ENCODE data around the gene LRRC42. TPM values are rescaled to one million over a fixed set of nuclear protein-coding genes. Genes with fewer than 3 reads are reported as not detected.

Gene LRRC42
- total and polyA plus RNA-seq, 9 of the 15 experiments (the other 6 are each of a cell fraction or from before 2014, with no cell fraction given) = 17.3 to 51.9 (median 35.5) TPM

DNA sequence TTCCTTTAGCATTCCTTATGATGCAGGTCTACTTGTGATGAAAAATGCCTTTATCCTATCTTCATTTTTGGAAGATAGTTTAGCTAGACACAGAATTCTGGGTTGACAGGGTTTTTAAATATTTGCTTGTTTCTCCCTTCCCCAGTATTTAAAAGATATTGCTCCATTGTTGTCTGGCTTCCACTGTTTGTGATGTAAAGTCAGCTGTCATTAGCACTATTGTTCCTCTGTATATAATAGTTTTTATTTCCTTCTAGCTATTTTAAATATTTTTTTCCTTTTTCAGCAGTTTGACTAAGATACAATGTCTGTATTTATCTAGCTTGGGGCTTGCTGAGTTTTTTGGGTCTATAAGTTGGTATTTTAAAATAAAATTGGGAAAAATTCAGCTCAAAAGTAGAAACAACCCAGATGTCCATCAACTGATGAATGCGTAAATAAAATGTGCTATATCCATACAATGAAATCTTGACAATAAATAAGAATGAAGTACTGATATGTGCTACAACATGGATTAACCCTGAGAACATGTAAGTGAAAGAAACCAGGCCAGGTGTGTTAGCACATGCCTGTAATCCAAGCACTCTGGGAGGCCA lies 11.9 kb upstream of the LRRC42 start (continued):
- TF ChIP-seq SRSF1 (IDR thresholded peaks at IDR 0.05; ENCODE audit: low read depth, low read length) (no peak), ZNF280B (CRISPR knock-in tag; IDR thresholded peaks at IDR 0.05) (0 out of 2 replicates have a peak, but pooled peaks have one; percentile 9), HDAC1 (IDR thresholded peaks at IDR 0.05) (0 out of 4 replicates have a peak, but pooled peaks of 1 of the 2 experiments have one; percentile 39), NFXL1 (CRISPR knock-in tag; IDR thresholded peaks at IDR 0.05) (no peak), CBX5 (IDR thresholded peaks at IDR 0.05; ENCODE audit: borderline replicate concordance, low read depth) (peak; percentile 86), ZFP1 (CRISPR knock-in tag; IDR thresholded peaks at IDR 0.05) (0 out of 2 replicates have a peak, but pooled peaks have one; percentile 43), EP400 (IDR thresholded peaks at IDR 0.05) (no peak)

- POLR2A ChIA-PET = interaction anchor here (1.0 to 1.4 kb wide), 3 partner anchors 9 to 38 kb away, joined by 3 to 6 read pairs (median 3); partner anchors contain the start of gene IFT25
- no peak overlapping the region for H3K27ac ChIP-seq (ENCODE audit: extremely low read depth, low read depth, low read length)
Measured at GRCh38 chr1:53936430-53936829, 9.7 kb upstream of the LRRC42 start.

More at GRCh38 chr1:53936430-53936829, 9.7 kb upstream of the LRRC42 start:
- Histone ChIP-seq H3K9me3 (replicated peaks; ENCODE audit: control insufficient read depth, insufficient read depth, low read depth, low read length) (peaks cover 12% of the 10 kb centered on the region), H3K4me1 (replicated peaks in 1 of 2; ENCODE audit: control insufficient read depth in 2 of 2, insufficient read depth in 2 of 2, low read length in 2 of 2) (no peaks in the 10 kb centered on the region; a peak in 2 of 5 replicates), H3K79me2 (ENCODE audit: control insufficient read depth, insufficient read depth, low read length) (peaks cover 26% of the 10 kb centered on the region), H3K9ac (ENCODE audit: insufficient read depth in 1 of 2, low read depth in 2 of 2, low read length in 2 of 2) (no peak overlapping the region), H3K4me2 (ENCODE audit: insufficient read depth, low read length) (no peak overlapping the region), H3K4me3 (no peak overlapping the region), H3K36me3 (ENCODE audit: control insufficient read depth, insufficient read depth, low read length) (peaks cover 57% of the 10 kb centered on the region), H4K20me1 (replicated peaks; ENCODE audit: control insufficient read depth, insufficient read depth, low read length) (no peaks in the 10 kb centered on the region), H3K27me3 (ENCODE audit: control insufficient read depth in 2 of 2, insufficient read depth in 2 of 2, low read length in 2 of 2) (no peaks in the 10 kb centered on the region), H2AFZ (ENCODE audit: low read depth, low read length) (no peak overlapping the region), H3K9me1 (ENCODE audit: control insufficient read depth, insufficient read depth, low read length) (no peaks in the 10 kb centered on the region)
- intact Hi-C loops (cut with micrococcal nuclease) (no loop called here), in situ Hi-C loops (cut with MboI) (no loop called here)
- 94% methylated on average over 1 of the region's 1 CpG for WGBS (ENCODE audit: insufficient coverage, low coverage, missing lambda C conversion rate)
- no peak for FAIRE-seq
- ATAC-seq = no peak
- no peak for TF ChIP-seq ZNF175 (CRISPR knock-in tag; IDR thresholded peaks at IDR 0.05; ENCODE audit: low read depth)
- peak; percentile 60; the same call in 1 of the 2 replicates for TF ChIP-seq BCOR (IDR thresholded peaks at IDR 0.05)
- TF ChIP-seq, protein P1, sequence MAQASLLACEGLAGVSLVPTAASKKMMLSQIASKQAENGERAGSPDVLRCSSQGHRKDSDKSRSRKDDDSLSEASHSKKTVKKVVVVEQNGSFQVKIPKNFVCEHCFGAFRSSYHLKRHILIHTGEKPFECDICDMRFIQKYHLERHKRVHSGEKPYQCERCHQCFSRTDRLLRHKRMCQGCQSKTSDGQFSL (CRISPR knock-in tag; IDR thresholded peaks at IDR 0.05) = no peak
- TF ChIP-seq, protein P1 (tag; IDR thresholded peaks at IDR 0.05) = no peak
- TF ChIP-seq ADNP (tag; IDR thresholded peaks at IDR 0.05) = 0 out of 2 replicates have a peak, but pooled peaks have one; percentile 45
- TF ChIP-seq RBM25 (IDR thresholded peaks at IDR 0.05; ENCODE audit: low read depth, low read length, severe bottlenecking) = peak; percentile 83
- no peak for TF ChIP-seq PCBP2 (IDR thresholded peaks at IDR 0.05; ENCODE audit: low read depth, low read length, poor library complexity, severe bottlenecking)
- TF ChIP-seq MNT (conservative IDR thresholded peaks at IDR 0.05) = no peak
- no peak for TF ChIP-seq RFX7 (CRISPR knock-in tag; IDR thresholded peaks at IDR 0.05)
- no peak for DNase-seq (ENCODE audit: extremely low read depth in 1 of 4, low spot score in 3 of 4)
- CTCF ChIA-PET (ENCODE audit: low intra/inter-chr PET ratio) = no interaction called here
- BruUV-seq (replicated peaks) = no TSS peak

All from K562 (cell line).